GM12878 (cell line): ENCODE data around the gene NFKBIE.

Source experiments
- CBX3 ChIP-seq: fragments of 200-600 bp; sonication (generic); IDR thresholded peaks from 2 replicates; pipeline ENCODE4 v1.6.1; 2016; ENCODE audit warnings: low read depth, borderline replicate concordance
- CTCF ChIP-seq, 3 experiments: IDR thresholded peaks in 2 of 3; conservative IDR thresholded peaks in 1 of 3; 2 replicates each; pipeline ENCODE4 v1.5.1; 2011; ENCODE audit warnings: low read depth in 3 of 3, low read length in 3 of 3, mild to moderate bottlenecking in 3 of 3, control low read depth in 2 of 3, moderate library complexity in 2 of 3, inconsistent platforms in 1 of 3, mixed read lengths in 1 of 3; ENCODE audit not compliant: control insufficient read depth in 2 of 3, insufficient read depth in 1 of 3; ENCODE audit errors: extremely low read depth in 1 of 3
- EP300 ChIP-seq, 2 experiments: fragments of 150-350 bp in 1 of 2; IDR thresholded peaks; 2 replicates each; pipeline ENCODE4 v1.6.1; 2011 to 2012; ENCODE audit warnings: low read depth in 2 of 2, low read length in 2 of 2, borderline replicate concordance in 1 of 2, improper control_type of control experiment in 1 of 2, inconsistent platforms in 1 of 2; ENCODE audit not compliant: control insufficient read depth in 1 of 2
- MTA3 ChIP-seq: IDR thresholded peaks from 2 replicates; pipeline ENCODE4 v1.6.1; 2012; ENCODE audit warnings: low read length, inconsistent platforms, borderline replicate concordance
- POLR2A ChIP-seq: IDR thresholded peaks from 2 replicates; pipeline ENCODE4 v1.6.1; 2011; ENCODE audit warnings: low read depth, mild to moderate bottlenecking, low read length
- RELA ChIP-seq: fragments of 450-650 bp; IDR thresholded peaks from 2 replicates; pipeline ENCODE4 v1.8.0; 2014; ENCODE audit warnings: borderline replicate concordance; ENCODE audit not compliant: partially characterized antibody
- REST ChIP-seq: IDR thresholded peaks from 2 replicates; pipeline ENCODE4 v1.6.1; 2012; ENCODE audit warnings: mild to moderate bottlenecking, low read depth, low read length
- YY1 ChIP-seq: IDR thresholded peaks from 2 replicates; pipeline ENCODE4 v1.6.1; 2011; ENCODE audit warnings: low read depth, mild to moderate bottlenecking, low read length
- TF ChIP-seq, protein P1 (sequence below): fragments of 450-650 bp; IDR thresholded peaks from 2 replicates; pipeline ENCODE4 v1.6.1; 2017; ENCODE audit warnings: mild to moderate bottlenecking
- TF ChIP-seq, protein P2 (sequence below): IDR thresholded peaks from 2 replicates; pipeline ENCODE4 v1.6.1; 2011; ENCODE audit warnings: mild to moderate bottlenecking, low read depth, low read length, moderate library complexity; ENCODE audit not compliant: insufficient replicate concordance
- TF ChIP-seq, protein P3 (sequence below): IDR thresholded peaks from 2 replicates; pipeline ENCODE4 v1.6.1; 2011; ENCODE audit warnings: low read depth, mild to moderate bottlenecking, low read length, moderate library complexity, borderline replicate concordance; ENCODE audit errors: extremely low read depth

GRCh38 chr6:44303842-44304241, 38.5 kb upstream of the NFKBIE start:
- TF ChIP-seq RELA (no peak), MTA3 (no peak), CTCF (IDR thresholded peaks at IDR 0.05 in 2 of 3, conservative IDR thresholded peaks at IDR 0.05 in 1 of 3; ENCODE audit: control insufficient read depth in 2 of 3, extremely low read depth in 1 of 3, insufficient read depth in 1 of 3, low read depth in 3 of 3, low read length in 3 of 3) (no peak), EP300 (IDR thresholded peaks at IDR 0.05; ENCODE audit: borderline replicate concordance in 1 of 2, control insufficient read depth in 1 of 2, low read depth in 2 of 2, low read length in 2 of 2) (no peak), REST (no peak), YY1 (no peak), CBX3 (no peak), POLR2A (no peak)
- TF ChIP-seq, protein P1, sequence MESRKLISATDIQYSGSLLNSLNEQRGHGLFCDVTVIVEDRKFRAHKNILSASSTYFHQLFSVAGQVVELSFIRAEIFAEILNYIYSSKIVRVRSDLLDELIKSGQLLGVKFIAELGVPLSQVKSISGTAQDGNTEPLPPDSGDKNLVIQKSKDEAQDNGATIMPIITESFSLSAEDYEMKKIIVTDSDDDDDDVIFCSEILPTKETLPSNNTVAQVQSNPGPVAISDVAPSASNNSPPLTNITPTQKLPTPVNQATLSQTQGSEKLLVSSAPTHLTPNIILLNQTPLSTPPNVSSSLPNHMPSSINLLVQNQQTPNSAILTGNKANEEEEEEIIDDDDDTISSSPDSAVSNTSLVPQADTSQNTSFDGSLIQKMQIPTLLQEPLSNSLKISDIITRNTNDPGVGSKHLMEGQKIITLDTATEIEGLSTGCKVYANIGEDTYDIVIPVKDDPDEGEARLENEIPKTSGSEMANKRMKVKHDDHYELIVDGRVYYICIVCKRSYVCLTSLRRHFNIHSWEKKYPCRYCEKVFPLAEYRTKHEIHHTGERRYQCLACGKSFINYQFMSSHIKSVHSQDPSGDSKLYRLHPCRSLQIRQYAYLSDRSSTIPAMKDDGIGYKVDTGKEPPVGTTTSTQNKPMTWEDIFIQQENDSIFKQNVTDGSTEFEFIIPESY = no peak
- TF ChIP-seq, protein P2, sequence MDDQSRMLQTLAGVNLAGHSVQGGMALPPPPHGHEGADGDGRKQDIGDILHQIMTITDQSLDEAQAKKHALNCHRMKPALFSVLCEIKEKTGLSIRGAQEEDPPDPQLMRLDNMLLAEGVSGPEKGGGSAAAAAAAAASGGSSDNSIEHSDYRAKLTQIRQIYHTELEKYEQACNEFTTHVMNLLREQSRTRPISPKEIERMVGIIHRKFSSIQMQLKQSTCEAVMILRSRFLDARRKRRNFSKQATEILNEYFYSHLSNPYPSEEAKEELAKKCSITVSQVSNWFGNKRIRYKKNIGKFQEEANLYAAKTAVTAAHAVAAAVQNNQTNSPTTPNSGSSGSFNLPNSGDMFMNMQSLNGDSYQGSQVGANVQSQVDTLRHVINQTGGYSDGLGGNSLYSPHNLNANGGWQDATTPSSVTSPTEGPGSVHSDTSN = no peak
- TF ChIP-seq, protein P3, sequence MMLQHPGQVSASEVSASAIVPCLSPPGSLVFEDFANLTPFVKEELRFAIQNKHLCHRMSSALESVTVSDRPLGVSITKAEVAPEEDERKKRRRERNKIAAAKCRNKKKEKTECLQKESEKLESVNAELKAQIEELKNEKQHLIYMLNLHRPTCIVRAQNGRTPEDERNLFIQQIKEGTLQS = no peak
